ENCODE measurements around the gene UBE2E2.

The UBE2E2 gene

GRCh38 chr3:23385327-23385726 lies 182.2 kb downstream of the UBE2E2 start:
- Mint-ChIP-seq H3K36me3 (peaks cover under 1% of the 10 kb centered on the region), H3K9me3 (ENCODE audit: low read depth) (no peaks in the 10 kb centered on the region), H3K4me3 (no peak overlapping the region), H3K27me3 (no peaks in the 10 kb centered on the region), H3K4me1 (ENCODE audit: low read depth) (peaks cover 2% of the 10 kb centered on the region), H3K27ac (no peak overlapping the region)

DNA sequence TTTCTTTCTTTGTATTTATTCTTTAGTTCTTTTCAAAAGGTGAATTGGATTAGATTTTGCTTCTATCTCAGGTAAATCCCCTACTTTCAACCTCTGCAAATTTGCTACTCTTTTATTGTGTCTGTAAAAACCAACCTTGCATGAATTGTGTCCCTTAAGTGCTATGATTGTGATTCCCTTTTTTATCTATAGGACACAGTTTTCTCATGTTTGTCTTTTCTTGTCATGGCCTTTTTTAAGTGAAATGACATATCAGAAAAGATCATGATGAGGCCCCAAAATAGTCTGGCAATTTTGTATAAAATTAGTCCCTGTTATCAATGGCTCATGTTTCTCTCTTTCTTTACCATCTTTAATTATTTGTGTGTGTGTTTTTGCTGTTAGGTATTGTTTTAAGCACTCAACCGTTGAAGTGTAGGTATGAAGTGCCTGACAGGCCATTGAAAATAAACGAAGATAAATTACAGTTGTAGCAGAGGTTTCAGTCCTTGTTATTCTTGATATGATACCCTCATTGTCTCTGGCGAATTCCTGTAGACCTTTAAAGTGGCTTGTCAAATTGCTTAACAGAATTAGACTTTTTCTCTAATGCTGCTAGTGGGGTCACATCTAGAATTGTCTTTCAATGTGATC lies 184.3 kb downstream of the UBE2E2 start:
- Mint-ChIP-seq H3K4me3 (no peak overlapping the region), H3K27me3 (no peaks in the 10 kb centered on the region), H3K36me3 (peaks cover 4% of the 10 kb centered on the region), H3K27ac (no peak overlapping the region), H3K4me1 (ENCODE audit: low read depth) (peaks cover 8% of the 10 kb centered on the region), H3K9me3 (ENCODE audit: low read depth) (no peaks in the 10 kb centered on the region)

DNA sequence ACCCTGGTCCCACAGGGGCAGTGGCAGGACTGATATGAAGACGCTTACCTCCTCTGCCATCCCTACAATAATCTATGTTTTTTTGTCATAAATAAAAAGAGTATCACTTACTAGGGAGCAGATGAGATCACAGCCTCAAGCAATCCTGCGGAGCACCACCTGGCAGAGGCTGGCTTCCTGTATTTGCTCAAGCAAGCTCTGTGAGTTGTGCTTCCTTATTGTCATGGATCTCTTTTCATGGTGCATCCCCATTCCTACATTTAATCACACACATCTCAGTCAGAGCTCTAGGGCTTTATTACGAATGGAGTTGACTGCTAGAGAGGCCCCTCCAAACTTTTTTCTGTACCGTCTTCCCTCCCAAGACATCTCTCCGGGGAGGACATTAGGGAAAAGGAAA lies 186.0 kb downstream of the UBE2E2 start:
- Mint-ChIP-seq H3K4me3 (no peak overlapping the region), H3K9me3 (ENCODE audit: low read depth) (no peaks in the 10 kb centered on the region), H3K27ac (no peak overlapping the region), H3K4me1 (ENCODE audit: low read depth) (peaks cover 8% of the 10 kb centered on the region), H3K36me3 (peaks cover 4% of the 10 kb centered on the region), H3K27me3 (no peaks in the 10 kb centered on the region)

GRCh38 chr3:23389686-23390085 lies 186.6 kb downstream of the UBE2E2 start:
- no peak overlapping the region for H3K27ac Mint-ChIP-seq

DNA sequence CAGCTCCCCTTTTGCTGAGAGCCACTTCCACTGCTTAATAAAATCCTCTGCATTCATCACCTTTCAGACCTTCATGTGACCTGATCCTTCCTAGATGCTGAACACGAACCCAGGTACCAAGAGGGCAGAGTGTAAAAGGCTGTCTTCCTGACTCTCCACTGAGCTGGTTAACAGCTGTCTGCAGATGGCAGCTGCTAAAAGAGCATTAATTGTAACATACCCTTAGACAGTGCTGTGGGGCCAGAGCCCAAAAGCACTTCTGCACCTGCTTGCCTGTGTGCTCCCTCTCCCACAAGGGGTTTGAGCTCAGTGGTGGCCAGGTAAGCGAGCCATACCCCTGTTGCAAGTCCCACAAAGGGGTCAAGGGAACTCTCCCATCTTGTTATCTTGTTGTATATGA lies 187.3 kb downstream of the UBE2E2 start:
- no peak overlapping the region for H3K4me3 Mint-ChIP-seq
- H3K27ac Mint-ChIP-seq: no peak overlapping the region

More at GRCh38 chr3:23389686-23390085, 186.6 kb downstream of the UBE2E2 start:
- peaks cover 4% of the 10 kb centered on the region for H3K36me3 Mint-ChIP-seq
- no peaks in the 10 kb centered on the region for H3K27me3 Mint-ChIP-seq
- H3K4me3 Mint-ChIP-seq: no peak overlapping the region
- H3K9me3 Mint-ChIP-seq (ENCODE audit: low read depth): no peaks in the 10 kb centered on the region
- peaks cover 8% of the 10 kb centered on the region for H3K4me1 Mint-ChIP-seq (ENCODE audit: low read depth)

DNA sequence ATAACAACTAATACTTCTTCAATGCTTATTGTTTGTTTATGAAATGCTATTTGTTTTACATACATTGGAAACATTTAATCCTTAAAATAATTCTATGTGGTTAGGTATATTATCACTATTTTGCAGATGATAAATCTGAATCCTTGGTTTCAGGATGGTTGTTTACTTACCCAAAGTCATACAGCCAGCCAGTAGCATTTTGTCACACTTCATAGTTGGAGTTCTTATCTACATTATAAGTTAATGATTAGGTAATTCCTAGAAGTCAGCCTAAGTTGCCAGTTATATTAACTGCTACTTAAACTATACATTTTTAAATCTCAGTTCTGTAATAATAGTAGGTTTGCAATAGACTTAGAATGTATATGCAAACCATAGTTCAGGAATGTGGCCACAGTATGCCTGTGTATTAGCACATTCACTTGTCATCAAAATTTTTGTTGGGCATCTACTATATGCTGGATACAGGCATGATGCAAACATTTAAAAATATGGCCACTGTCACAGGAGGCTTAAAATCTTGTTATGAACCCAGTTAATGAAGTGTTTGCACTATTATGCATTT lies 187.9 kb downstream of the UBE2E2 start:
- peaks cover 6% of the 10 kb centered on the region for H3K4me1 Mint-ChIP-seq (ENCODE audit: low read depth)
- no peaks in the 10 kb centered on the region for H3K27me3 Mint-ChIP-seq
- H3K27ac Mint-ChIP-seq: no peak overlapping the region
- H3K9me3 Mint-ChIP-seq (ENCODE audit: low read depth): no peaks in the 10 kb centered on the region
- no peak overlapping the region for H3K4me3 Mint-ChIP-seq
- peaks cover 4% of the 10 kb centered on the region for H3K36me3 Mint-ChIP-seq

More for the DNA sequence above, 187.3 kb downstream of the UBE2E2 start:
- Mint-ChIP-seq H3K36me3 (peaks cover 4% of the 10 kb centered on the region), H3K27me3 (no peaks in the 10 kb centered on the region), H3K9me3 (ENCODE audit: low read depth) (no peaks in the 10 kb centered on the region), H3K4me1 (ENCODE audit: low read depth) (peaks cover 6% of the 10 kb centered on the region)

DNA sequence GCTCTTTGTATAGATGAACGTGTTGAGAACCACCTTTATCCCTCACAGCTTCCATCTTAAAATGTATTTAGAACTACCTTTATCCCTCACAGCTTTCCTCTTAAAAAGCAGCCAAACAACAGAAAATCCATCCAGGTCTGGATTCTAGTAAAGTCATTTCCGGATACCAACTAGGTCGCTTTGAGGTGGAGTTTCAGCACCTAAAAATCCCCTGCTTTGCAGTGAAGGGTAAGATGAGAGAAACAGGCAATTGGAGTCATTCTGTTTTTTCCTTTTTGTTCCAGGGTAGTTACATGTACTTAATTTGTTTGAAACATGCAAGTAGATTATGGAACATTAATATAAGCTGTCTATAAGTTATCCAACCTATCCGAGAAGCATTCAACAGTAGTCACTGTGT lies 192.0 kb downstream of the UBE2E2 start:
- Mint-ChIP-seq H3K36me3 (peaks cover 4% of the 10 kb centered on the region), H3K27me3 (no peaks in the 10 kb centered on the region), H3K9me3 (ENCODE audit: low read depth) (no peaks in the 10 kb centered on the region), H3K27ac (no peak overlapping the region), H3K4me1 (ENCODE audit: low read depth) (peaks cover 6% of the 10 kb centered on the region), H3K4me3 (no peak overlapping the region)

DNA sequence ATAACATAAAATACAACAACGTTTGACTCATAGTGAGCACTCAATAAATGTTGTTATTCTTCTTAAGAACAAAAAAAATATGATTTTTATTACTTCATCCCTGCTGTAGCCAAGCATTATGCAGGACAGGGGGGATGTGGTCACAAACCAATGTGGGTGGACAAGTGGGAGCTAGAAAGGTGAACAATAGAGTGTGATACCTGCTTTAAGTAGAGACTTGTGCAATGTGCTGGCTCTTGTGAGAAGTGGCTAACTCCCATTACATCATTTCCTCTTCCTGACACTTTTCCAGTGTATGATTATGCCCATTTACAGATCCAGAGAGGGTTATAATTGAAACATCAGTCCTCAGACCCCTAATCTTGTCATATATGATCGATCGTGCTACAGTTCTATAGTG lies 193.6 kb downstream of the UBE2E2 start:
- peaks cover 5% of the 10 kb centered on the region for H3K4me1 Mint-ChIP-seq (ENCODE audit: low read depth)
- no peaks in the 10 kb centered on the region for H3K9me3 Mint-ChIP-seq (ENCODE audit: low read depth)
- no peaks in the 10 kb centered on the region for H3K27me3 Mint-ChIP-seq
- H3K36me3 Mint-ChIP-seq: no peaks in the 10 kb centered on the region
- H3K4me3 Mint-ChIP-seq: no peak overlapping the region
- H3K27ac Mint-ChIP-seq: no peak overlapping the region

- Mint-ChIP-seq H3K9me3 (ENCODE audit: low read depth) (no peaks in the 10 kb centered on the region), H3K4me3 (no peak overlapping the region), H3K4me1 (ENCODE audit: low read depth) (peaks cover 16% of the 10 kb centered on the region), H3K27me3 (peaks cover 4% of the 10 kb centered on the region), H3K27ac (no peak overlapping the region), H3K36me3 (peaks cover 2% of the 10 kb centered on the region)
These were observed 196.1 kb downstream of the UBE2E2 start for GRCh38 chr3:23399221-23399620.

GRCh38 chr3:23402728-23403492 lies 199.8 kb downstream of the UBE2E2 start:
- H3K4me1 Mint-ChIP-seq (ENCODE audit: low read depth): peaks cover 16% of the 10 kb centered on the region
- H3K4me3 Mint-ChIP-seq: no peak overlapping the region
- H3K9me3 Mint-ChIP-seq (ENCODE audit: low read depth): no peaks in the 10 kb centered on the region
- peaks cover 2% of the 10 kb centered on the region for H3K36me3 Mint-ChIP-seq
- H3K27ac Mint-ChIP-seq: no peak overlapping the region
- peaks cover 4% of the 10 kb centered on the region for H3K27me3 Mint-ChIP-seq

- Mint-ChIP-seq H3K27ac (no peak overlapping the region), H3K9me3 (ENCODE audit: low read depth) (no peaks in the 10 kb centered on the region), H3K27me3 (peaks cover 4% of the 10 kb centered on the region), H3K4me1 (ENCODE audit: low read depth) (peaks cover 16% of the 10 kb centered on the region), H3K36me3 (peaks cover 2% of the 10 kb centered on the region), H3K4me3 (no peak overlapping the region)
These were observed 201.1 kb downstream of the UBE2E2 start for GRCh38 chr3:23404246-23404645.

DNA sequence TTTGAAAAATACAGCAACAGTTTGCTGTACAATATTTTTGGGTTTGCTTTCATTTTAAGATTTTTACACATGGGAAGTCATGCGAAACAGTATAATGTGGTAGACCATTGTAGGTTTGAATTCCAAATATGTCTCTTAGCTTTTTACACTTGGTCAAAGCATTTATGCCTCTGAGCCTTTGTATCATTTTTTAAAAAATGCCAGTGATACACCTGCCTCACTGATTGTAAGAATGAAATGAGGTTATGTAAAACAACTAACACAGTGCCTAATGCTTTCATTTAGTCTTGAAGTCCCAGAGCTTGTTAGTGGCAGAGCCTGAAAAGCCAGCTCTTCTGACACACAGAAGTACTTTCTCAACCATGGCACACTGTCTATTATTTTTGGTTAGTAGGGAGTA lies 202.0 kb downstream of the UBE2E2 start:
- Mint-ChIP-seq H3K27ac (no peak overlapping the region), H3K27me3 (peaks cover 4% of the 10 kb centered on the region), H3K9me3 (ENCODE audit: low read depth) (no peaks in the 10 kb centered on the region), H3K4me3 (no peak overlapping the region), H3K36me3 (peaks cover 2% of the 10 kb centered on the region), H3K4me1 (ENCODE audit: low read depth) (peaks cover 16% of the 10 kb centered on the region)

GRCh38 chr3:23406601-23407000 lies 203.5 kb downstream of the UBE2E2 start:
- Mint-ChIP-seq H3K4me1 (ENCODE audit: low read depth) (peaks cover 18% of the 10 kb centered on the region), H3K9me3 (ENCODE audit: low read depth) (no peaks in the 10 kb centered on the region), H3K27ac (no peak overlapping the region), H3K27me3 (peaks cover 4% of the 10 kb centered on the region), H3K36me3 (peaks cover 2% of the 10 kb centered on the region), H3K4me3 (no peak overlapping the region)

- Mint-ChIP-seq H3K27me3 (no peaks in the 10 kb centered on the region), H3K9me3 (ENCODE audit: low read depth) (no peaks in the 10 kb centered on the region), H3K36me3 (peaks cover 16% of the 10 kb centered on the region), H3K27ac (no peak overlapping the region), H3K4me3 (no peak overlapping the region), H3K4me1 (ENCODE audit: low read depth) (peaks cover 11% of the 10 kb centered on the region)
These were observed 214.9 kb downstream of the UBE2E2 start for GRCh38 chr3:23418026-23418425.

DNA sequence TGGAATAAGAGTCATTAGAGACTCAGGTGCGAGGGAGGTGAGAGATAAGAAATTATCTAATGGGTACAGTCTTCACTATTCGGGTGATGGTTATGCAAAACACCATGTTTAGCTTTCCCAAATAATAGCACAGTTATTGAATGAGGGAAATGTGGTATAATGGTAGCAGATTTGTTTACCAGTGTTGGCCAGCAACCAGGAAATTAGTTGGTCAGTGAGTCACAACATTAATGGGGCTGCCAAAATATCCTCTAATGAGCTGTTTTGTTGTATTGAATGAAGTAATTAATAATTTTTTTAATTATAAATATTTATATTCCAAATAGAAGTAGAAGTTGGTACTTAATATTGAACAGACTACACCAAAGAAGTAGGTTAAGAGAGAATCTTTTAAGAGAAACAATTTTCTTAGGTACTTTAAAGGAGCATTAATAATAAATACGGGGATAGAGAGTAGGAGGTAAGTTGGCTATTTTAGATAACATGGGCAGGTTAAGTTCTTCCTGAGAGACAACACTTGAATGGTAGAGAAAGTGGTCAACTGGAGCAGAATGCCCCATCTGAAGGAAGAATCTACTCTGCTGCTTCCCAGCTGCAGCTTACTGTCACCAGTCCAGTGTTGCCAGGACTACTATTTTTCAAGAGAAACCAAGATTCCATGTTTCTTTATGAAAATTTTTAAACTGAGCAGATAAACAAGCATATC lies 218.8 kb downstream of the UBE2E2 start:
- Mint-ChIP-seq H3K9me3 (ENCODE audit: low read depth) (peaks cover 8% of the 10 kb centered on the region), H3K27me3 (no peaks in the 10 kb centered on the region), H3K36me3 (peaks cover 12% of the 10 kb centered on the region), H3K4me3 (no peak overlapping the region), H3K4me1 (ENCODE audit: low read depth) (peaks cover 11% of the 10 kb centered on the region), H3K27ac (no peak overlapping the region)
